Activated CD4-positive, alpha-beta T cell treated with anti-CD3 and anti-CD28 coated beads, Interleukin-2, amount 50 U/mL, for 24 hours (primary cell): ENCODE results near the gene GOLGA6A.
"Not testable (repeated sequence)": the region's sequence is repeated elsewhere in the genome, so short reads cannot be mapped to it uniquely, and the experiment has no call there.

Experiments
- DNase-seq, 2 donors: peaks; one replicate each; pipeline ENCODE4 v3.0.0-alpha.2; 2020; ENCODE audit warnings: low read depth in 1 of 2, low spot score in 1 of 2

Gene GOLGA6A

DNA sequence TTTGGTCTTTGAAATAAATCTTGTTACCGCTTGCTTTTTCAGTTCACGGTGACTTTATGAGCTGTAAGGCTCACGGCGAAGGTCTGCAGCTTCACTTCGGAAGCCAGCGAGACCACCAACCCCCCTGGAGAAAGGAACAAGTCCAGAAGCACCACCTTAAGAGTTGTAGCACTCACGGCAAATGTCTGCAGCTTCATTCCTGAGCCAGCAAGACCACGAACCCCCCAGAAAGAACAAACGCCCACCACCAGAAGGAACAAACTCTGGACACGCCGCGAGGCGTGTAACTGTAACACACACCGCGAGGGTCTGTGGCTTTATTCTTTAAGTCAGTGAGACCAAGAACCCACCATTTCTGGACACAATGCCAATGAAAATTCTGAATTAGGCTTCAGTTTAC lies 28.8 kb downstream of the GOLGA6A start:
- DNase-seq, result no peak

DNA sequence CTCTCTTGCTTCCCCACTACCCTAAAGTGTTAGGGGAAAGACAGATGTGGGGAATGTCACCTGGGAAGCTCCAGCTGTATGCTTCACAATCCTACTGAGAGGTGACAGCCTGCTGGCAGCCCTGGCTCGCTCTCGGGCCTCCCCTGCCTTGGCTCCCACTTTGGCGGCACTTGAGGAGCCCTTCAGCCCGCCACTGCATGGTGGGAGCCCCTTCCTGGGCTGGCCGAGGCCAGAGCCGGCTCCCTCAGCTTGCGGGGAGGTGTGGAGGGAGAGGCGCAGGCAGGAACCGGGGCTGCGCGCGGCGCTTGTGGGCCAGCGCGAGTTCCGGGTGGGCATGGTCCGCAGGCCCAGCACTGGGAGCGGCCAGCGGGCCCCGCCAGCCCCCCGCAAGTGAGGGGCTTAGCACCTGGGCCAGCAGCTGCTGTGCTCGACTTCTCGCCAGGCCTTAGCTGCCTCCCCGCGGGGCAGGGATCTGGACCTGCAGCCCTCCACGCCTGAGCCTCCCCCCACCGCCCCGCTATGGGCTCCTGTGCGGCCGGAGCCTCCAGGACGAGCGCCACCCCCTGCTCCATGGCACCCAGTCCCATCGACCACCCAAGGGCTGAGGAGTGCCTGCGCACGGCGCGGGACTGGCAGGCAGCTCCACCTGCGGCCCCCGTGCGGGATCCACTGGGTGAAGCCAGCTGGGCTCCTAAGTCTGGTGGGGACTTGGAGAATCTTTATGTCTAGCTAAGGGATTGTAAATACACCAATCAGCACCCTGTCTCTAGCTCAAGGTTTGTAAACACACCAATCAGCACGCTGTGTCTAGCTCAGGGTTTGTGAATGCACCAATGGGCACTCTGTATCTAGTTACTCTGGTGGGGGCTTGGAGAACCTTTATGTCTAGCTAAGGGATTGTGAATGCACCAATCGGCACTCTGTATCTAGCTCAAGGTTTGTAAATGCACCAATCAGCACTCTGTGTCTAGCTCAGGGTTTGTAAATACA lies 29.8 kb downstream of the GOLGA6A start:
- DNase-seq, result not testable (repeated sequence)

GRCh38 chr15:74050556-74051234 lies 31.7 kb downstream of the GOLGA6A start:
- DNase-seq, result no peak

GRCh38 chr15:74050127-74050526 lies 32.2 kb downstream of the GOLGA6A start:
- no peak for DNase-seq

DNA sequence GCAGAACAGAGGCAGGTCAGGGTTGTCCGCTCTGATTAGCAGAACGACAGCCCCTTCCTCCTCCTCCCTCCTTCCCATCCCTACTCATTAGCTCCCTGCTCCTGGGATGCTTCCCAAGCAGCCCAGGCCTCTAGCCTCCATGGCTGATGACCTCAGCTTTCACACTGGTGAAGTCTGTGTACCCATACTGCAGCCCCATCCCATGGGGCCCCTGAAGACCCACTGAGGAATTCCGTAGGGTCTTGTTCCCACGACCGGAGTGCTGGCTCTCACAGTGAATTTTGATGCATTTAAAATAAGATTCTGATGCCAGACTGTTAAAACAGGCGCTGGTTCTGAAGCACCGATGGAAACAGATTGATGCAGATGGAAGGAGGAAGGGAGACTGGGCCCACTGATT lies 36.1 kb downstream of the GOLGA6A start:
- no peak for DNase-seq

DNA sequence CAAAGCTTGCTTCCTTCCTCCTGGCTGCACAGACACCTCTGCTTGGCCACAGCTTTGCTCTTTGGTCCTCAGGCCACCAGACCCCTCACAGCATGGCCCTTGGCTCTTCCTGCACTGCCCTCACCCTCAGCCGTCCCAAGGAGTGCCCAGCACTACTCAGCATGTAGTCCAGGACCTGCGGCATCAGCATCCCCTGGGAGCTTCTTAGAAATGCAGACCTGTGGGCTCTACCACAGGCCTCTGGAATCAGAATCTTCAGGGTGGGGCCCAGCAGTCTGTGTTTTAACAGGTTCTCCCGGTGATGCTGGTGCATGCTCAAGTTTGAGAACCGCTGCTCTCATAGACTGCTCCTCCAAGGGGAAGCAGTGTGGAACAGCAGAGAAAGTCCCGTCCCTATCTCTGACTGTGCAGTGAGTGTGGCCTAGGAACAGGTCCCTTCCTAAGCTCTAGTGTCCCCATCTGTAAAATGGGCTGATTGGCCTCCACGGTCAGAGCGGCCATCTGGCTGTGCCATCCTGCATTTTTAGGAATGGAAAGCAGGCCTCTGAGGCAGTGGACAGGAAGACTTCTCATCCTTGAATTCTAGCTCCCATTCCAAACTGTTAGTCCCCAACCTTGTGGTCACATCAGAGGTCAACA lies 36.6 kb downstream of the GOLGA6A start:
- no peak for DNase-seq

- DNase-seq, result no peak
These were observed 37.2 kb downstream of the GOLGA6A start for GRCh38 chr15:74045184-74045583.

GRCh38 chr15:74044267-74045110 lies 37.9 kb downstream of the GOLGA6A start:
- DNase-seq, result no peak

DNA sequence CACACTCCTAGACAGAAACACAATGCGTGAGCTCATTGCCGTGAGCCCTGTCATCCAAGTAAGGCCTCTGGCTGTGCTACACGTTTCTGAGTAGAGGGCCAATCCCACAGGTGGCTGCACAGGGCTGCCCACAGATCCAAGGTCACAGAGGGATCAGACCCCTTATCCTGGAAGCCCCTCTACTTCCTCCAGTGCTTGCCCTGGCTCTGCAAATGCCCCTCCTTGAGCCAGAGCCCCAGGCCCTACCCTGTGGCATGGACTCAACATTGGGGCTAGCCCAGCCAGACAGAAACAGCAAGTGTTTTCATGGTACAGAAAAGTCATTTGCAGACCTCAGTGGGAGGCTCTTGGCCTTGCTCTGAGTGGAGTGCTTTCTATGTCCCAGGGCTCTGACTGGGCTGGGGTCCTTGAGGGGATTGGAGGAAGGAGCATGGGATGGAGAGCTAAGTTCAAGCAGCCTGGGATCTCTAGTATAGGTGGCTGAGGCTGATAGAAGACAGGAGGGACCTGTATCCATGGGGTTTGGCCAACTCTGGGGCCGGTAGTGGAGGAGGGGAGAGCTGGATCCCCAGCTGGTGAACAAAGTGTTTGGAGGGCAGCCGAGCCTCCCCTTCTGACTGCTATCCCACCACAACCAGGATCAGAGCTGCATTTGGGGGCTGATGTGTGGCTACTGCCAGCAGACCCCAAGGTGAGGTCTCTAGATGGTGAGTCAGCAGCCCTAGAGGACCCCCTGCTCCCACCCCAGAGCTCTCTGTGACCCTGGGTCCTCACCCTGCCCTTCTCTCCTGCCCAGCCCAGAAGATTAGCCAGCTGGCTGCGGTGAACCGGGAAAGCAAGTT lies 38.7 kb downstream of the GOLGA6A start:
- no peak for DNase-seq

- DNase-seq, result no peak
These were observed 39.5 kb downstream of the GOLGA6A start for GRCh38 chr15:74042603-74043424.

- no peak for DNase-seq
These were observed 40.4 kb downstream of the GOLGA6A start for GRCh38 chr15:74041777-74042435.

DNA sequence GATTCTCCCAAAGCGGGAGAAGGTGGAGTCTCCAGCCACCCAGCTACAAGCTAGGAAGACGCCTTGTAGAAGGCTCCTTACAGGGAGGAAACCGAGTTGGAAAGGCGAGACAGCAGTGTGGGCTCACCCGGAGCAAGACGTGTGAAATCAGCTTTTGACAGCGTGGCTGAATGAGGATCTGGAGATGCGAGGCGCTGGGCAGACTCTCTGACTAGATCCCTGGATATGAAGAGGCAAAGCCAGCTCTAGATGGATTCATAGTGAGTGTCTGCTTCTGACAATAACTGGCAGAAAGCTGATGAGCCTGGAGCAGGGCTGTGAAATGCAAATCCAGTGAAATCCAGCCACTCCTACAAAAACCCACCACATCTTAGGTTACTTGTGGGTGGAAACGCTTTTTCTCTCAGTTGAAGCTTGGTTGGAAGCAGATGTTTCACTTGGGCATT lies 41.0 kb downstream of the GOLGA6A start:
- DNase-seq, result no peak

- no peak for DNase-seq
These were observed 42.1 kb downstream of the GOLGA6A start for GRCh38 chr15:74040109-74040850.

- no peak for DNase-seq
These were observed 42.7 kb downstream of the GOLGA6A start for GRCh38 chr15:74039656-74040010.

DNA sequence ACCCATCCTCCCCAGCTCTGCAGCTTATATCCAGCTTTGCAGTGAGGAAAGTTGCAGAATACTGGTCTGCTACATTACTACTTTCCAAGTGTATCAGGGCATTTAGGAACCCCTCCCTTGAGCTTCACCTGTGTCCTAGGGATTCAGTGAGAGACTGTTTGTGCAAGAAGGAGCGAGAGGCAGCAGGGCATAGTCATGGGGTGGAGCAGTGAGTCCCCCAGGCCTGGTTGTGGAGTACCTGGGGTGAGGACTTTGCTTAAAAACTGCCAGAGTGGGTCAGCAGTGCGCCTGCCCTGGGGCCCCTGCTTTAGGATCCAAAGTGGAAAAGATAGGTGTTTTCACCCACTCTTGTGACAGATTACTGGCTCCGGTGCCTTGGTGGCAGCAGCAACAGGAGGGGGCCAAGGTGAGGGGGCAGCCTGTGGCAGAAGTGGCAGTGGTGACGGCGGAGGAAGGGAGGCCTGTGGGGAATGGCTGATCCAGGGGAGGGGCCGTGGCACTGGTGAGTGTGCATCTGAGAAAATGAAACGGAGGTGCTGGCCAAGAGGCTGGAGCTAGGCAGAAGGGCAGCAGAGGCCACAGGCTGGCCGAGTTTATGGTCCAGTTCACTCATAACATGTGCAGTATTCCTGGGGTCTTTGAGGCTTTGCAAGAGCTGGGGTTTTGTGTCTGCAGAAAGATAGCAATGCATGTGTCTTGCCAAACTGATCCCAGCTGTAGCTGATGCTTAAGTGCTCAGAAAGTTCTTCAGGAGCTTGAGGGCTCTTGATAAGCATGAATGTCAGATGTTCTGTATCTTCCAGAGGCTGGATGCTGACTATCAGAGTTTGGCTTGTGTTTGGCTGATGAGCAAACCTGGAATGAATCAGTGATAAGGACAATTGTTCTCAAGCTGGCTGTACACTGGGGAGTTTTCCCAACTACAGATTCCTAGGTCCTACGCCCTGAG lies 43.4 kb downstream of the GOLGA6A start:
- no peak for DNase-seq

GRCh38 chr15:74037171-74038117 lies 44.9 kb downstream of the GOLGA6A start:
- DNase-seq, result no peak
